HepG2 (cell line): ENCODE data around the gene FNDC3A. TPM values are rescaled to one million over a fixed set of nuclear protein-coding genes. Genes with fewer than 3 reads are reported as not detected.

Source experiments
- polyA plus RNA-seq, 8 experiments: library from polyadenylated mRNA; depleted of rRNA in 3 of 8; stranded (reverse) in 7 of 8; unstranded in 1 of 8; fragments of >200 nt; fragmentation: Illumina TruSeq in 4 of 8; extraction: Trizol in 4 of 8; gene quantifications; 2 replicates each; pipeline versions ENCODE4 v1.2.1 to v1.2.3, GENCODE V29; 2011 to 2016; ENCODE audit warnings: low read depth in 4 of 8, missing spikeins in 1 of 8, mixed read lengths in 1 of 8; ENCODE audit not compliant: insufficient read depth in 1 of 8
- small RNA-seq, 3 experiments: library from RNA; depleted of rRNA; stranded (forward); fragments of <200 nt; gene quantifications; one replicate each; pipeline ENCODE3, GENCODE V24; 2012; ENCODE audit warnings: low read depth in 2 of 3, low replicate concordance in 1 of 3; ENCODE audit not compliant: insufficient read length in 3 of 3, insufficient read depth in 2 of 3
- total RNA-seq, 5 experiments: library from RNA; depleted of rRNA; stranded (reverse); fragments of >200 nt; fragmentation: Illumina TruSeq; extraction: Trizol; gene quantifications; 2 replicates each; pipeline ENCODE4 v1.2.3, GENCODE V29; 2016; ENCODE audit warnings: low read depth in 1 of 5

The FNDC3A gene
- total and polyA plus RNA-seq, 2 of the 13 experiments (the other 11 are each of a cell fraction or from before 2014, with no cell fraction given) = 36.7 to 39.3 TPM

Small RNA genes lying within 50 kb of the gene (small RNA-seq; reads per million reads assigned to genes)
- gene COX7CP1 (0 reads per million in 3 experiments), gene RNU6-60P (0 reads per million in 3 experiments), gene RNY3P2 (0 reads per million in 3 experiments)

Other genes with a start within 250 kb of the FNDC3A start
- 0.46 TPM in 1 of 2 replicates, not detected in the other for gene MLNR, start 244.4 kb downstream of the FNDC3A start, total RNA-seq (2016; rRNA removed; fragmentation: Illumina TruSeq; extraction: Trizol)
- not detected in 2 replicates for gene MLNR, start 244.4 kb downstream of the FNDC3A start, polyA plus RNA-seq (2011; rRNA removed)